GM19193 (cell line): ENCODE results near the gene FBXW2.

Source experiments
- POLR2A ChIP-seq: IDR thresholded peaks from 4 replicates; pipeline ENCODE4 v1.6.1; 2011; ENCODE audit not compliant: insufficient read depth, insufficient read length; ENCODE audit errors: extremely low read depth

FBXW2 gene

DNA sequence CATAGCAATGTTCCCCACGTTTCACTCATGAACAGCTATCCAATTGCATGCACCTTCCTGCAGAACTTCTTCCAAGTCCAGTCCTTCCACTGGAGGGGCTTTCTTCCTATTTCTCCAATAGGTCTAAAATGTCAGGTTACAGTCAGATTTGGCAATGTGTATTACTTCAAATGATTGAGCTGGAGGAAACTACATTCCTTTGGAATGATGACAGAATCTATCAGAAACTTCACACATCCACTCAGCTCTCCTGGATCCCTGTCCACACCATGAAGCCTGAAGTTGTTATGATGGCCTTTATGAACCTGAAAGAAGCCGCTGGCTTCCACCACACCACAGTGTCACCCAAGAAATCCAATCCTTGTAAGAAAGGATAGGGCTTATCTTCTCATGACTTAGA, 32.2 kb downstream of the FBXW2 start:
- no peak for TF ChIP-seq POLR2A

GRCh38 chr9:120759755-120760400, 33.3 kb downstream of the FBXW2 start:
- TF ChIP-seq POLR2A = no peak

DNA sequence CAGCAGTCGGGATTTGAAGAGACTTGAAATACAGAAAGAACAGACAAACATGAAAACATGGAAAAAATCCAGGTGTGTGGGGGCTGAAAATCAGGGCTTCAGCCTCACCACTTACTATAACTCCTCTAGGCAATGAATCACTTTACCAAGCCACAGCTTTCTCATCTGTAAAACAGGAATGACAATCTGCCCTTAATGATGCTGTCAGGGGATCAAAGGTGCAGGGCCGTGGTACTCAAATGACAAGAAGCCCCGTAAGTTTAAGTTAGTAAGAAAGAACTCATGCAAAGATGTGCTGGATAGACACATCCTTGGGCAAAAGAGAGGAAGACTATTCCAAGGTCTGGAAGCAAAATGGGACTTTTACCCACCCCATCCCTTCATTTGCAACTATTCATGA, 34.7 kb downstream of the FBXW2 start:
- no peak for TF ChIP-seq POLR2A

DNA sequence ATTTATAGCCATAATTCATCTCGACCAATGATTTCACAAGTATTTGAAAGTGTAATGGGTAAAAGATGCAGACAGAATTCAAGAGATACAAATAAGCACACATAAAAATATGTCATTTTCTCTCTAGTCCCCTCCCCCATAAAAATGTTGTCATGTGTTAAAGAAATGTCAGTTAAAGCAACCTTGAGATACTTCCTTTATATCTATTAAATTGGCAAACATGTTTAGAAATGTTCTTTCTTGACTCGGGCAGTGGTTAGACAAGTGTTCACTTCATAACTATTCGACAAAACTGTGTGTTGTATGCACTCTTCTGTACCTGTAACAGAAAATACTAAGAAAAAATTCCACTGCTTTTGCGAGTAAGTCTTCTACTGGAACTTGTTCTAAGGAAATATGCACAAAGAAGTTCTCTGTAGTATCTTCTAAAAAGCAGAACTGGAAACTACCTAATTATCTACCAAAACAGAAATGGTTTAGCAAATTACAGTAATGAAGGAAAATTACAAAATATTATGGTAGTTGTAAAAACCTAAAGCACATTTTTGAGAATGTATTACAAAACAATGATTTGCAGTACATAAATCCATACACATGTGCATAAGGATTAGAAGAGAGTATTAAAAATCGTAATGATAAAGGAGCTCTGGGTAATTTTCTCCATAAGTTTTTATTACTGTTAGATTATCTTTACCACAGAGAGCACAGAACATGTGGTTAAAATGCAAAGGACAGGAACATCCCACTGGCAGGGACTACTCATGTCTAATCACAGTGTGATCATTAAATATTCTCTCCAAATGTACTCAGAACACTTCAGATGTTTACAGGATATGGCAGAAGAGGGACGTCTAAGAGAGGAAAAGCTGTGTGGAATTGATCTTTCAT, 35.9 kb downstream of the FBXW2 start:
- TF ChIP-seq POLR2A = no peak

- TF ChIP-seq POLR2A = no peak
These were observed 36.7 kb downstream of the FBXW2 start for GRCh38 chr9:120756531-120756930.

DNA sequence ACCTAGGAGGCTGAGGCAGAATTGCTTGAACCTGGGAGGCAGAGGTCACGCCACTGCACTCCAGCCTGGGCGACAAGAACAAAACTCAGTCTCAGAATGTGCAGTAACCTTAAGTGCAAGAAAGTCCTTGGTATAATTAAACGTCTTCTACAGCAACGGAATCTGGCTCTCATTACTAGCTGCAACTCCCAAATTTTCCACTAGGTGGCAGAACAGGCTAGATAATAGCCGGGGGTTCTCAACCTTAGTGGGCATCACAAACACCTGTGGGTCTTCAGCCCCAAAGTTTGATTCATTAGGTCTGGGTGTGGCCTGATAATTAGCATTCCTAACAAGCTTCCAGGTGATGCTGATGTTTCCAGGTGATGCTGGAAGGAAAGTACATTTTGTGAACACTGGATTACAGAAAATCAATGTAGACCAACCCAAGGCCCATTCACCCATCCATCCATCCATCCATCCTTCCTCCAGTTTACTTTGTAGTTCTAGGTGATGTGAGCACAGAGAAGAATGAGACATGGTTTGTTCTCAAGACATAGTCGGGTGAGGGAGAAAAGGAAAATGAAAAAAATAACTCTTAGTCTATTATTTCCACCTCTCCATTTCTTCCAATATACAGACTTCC, 37.3 kb downstream of the FBXW2 start:
- no peak for TF ChIP-seq POLR2A

DNA sequence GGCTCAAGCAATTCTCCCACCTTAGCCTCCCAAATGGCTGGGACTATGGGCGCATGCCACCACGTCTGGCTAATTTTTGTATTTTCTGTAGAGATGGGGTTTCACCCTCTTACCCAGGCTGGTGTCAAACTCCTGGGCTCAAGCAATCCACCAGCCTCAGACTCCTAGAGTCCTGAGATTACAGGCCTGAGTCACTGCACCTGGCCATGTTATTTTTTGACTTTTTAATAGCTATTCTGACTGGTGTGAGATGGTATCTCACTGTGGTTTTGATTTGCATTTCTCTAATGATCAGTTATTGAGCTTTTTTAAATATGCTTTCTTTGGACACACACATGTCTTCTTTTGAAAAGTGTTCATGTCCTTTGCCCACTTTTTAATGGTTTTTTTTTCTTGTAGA, 38.2 kb downstream of the FBXW2 start:
- no peak for TF ChIP-seq POLR2A

- no peak for TF ChIP-seq POLR2A
These were observed 42.8 kb downstream of the FBXW2 start for GRCh38 chr9:120750421-120750820.

GRCh38 chr9:120745278-120745677, 47.9 kb downstream of the FBXW2 start:
- no peak for TF ChIP-seq POLR2A

- TF ChIP-seq POLR2A = no peak
These were observed 50.2 kb downstream of the FBXW2 start for GRCh38 chr9:120742951-120743416.

DNA sequence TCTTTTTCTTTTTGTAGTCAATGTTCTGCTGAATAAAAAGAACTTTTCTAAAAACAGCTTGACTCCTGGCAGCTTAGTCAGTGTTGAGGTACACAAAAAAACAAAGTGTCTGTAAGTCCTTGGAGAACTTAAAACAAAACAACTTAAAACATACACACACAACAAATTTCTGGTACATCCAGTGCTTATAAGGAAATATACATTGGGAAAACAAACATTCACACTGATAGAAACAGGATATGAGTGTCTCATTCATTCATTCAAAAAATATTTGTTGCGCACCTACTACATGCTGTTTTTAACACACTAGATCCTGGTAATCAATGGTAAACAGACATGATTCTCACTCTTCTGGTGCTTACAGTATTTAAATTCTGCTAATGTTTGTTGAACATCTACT, 51.5 kb downstream of the FBXW2 start:
- TF ChIP-seq POLR2A = no peak

- TF ChIP-seq POLR2A = no peak
These were observed 52.0 kb downstream of the FBXW2 start for GRCh38 chr9:120741191-120741590.

GRCh38 chr9:120740132-120740531, 53.1 kb downstream of the FBXW2 start:
- TF ChIP-seq POLR2A = no peak

DNA sequence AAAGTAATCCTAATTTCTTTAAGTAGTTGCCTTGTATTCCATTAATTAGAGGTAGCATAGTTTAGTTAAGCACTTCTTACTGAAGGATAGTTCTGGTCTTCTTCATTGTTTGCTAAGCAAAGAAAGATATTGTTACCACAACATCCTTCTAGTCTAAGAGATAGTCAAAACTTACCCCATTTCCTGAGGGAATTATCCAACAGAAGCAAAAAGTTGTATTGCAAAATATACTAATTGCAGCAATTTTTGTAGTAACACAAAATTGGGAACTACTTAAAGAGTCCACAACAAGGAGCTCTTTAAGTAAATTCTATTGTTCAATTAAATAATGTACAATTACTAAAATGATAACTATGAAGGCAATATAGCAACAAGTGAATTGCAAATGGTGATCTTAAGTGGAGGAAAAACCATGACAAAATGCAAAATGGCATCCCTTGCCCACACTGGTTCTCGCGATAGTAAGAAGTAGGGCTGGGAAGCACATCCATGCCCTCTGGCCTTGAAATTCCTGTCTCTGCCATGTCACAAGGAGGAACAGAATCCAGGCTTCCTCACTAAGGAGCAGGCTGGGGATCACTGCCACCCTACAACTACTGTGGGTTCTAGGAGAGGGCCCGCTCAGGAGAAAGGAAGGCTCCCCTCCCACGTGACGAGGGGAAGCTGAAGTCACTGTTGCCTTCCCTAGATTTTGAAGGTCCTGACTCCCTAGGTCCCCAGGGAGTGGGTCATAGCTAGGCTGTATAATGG, 55.6 kb downstream of the FBXW2 start:
- no peak for TF ChIP-seq POLR2A

DNA sequence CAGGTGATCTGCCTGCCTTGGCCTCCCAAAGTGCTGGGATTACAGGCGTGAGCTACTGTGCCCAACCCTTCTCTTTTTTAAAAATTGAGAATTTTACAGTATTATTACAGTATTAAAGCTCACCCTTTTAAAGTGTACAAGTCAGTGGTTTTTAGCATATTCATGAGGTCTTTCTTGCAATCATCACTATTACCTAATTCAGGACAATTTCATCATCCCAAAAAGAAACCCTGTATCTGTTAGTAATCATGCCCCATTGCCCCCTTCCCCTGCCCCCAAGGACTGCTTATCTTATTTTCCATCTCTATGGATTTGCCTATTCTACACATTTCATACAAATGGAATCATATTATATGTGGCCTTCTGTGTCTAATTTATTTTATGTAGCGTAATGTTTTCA, 56.3 kb downstream of the FBXW2 start:
- TF ChIP-seq POLR2A = no peak
